Natural killer cell treated with Interleukin-12 subunit alpha and Interleukin-12 subunit beta and Interleukin-15 and Interleukin-18, amount 100 ng/mL, for 72 hours (primary cell): Measurements from ENCODE around the gene LYPD3. TPM values are rescaled to one million over a fixed set of nuclear protein-coding genes. Genes with fewer than 3 reads are reported as not detected.
A peak's percentile ranks its signal among the peaks of the same experiment; 100 is the strongest.

Experiments
- ATAC-seq, 2 donors: fragments of 150-1000 bp; cut with Tn5 transposase in 1 of 2; sonication (Bioruptor Pico), chemical (Tn5 transposase) in 1 of 2; 2 replicates each; pipeline ENCODE4 v1.10.0; 2021
- DNase-seq: peaks from one replicate; pipeline ENCODE4 v3.0.0; 2022; ENCODE audit warnings: low spot score
- H3K27ac Mint-ChIP-seq, 2 donors: 1 replicate in 1 of 2; 2 replicates in 1 of 2; pipeline ENCODE4 v1.8.0; 2022; ENCODE audit warnings: mixed read lengths in 2 of 2, mild to moderate bottlenecking in 1 of 2, moderate library complexity in 1 of 2
- H3K27me3 Mint-ChIP-seq, 2 donors: 1 replicate in 1 of 2; 2 replicates in 1 of 2; pipeline ENCODE4 v1.8.0; 2022; ENCODE audit warnings: mixed read lengths in 2 of 2
- H3K36me3 Mint-ChIP-seq: one replicate; pipeline ENCODE4 v1.8.0; 2022; ENCODE audit warnings: mixed read lengths
- H3K4me1 Mint-ChIP-seq, 2 donors: 1 replicate in 1 of 2; 2 replicates in 1 of 2; pipeline ENCODE4 v1.8.0; 2022; ENCODE audit warnings: low read depth in 2 of 2, mixed read lengths in 2 of 2, mild to moderate bottlenecking in 1 of 2
- H3K4me3 Mint-ChIP-seq: one replicate; pipeline ENCODE4 v1.8.0; 2022; ENCODE audit warnings: mixed read lengths
- H3K9me3 Mint-ChIP-seq: 2 replicates; pipeline ENCODE4 v1.8.0; 2022; ENCODE audit warnings: mixed read lengths
- total RNA-seq, 2 donors: library from RNA; stranded (reverse); gene quantifications; one replicate each; pipeline ENCODE4 v1.2.3, GENCODE V29; 2022

LYPD3 gene
- total RNA-seq, 2 donors from 2014 or later: not detected

DNA sequence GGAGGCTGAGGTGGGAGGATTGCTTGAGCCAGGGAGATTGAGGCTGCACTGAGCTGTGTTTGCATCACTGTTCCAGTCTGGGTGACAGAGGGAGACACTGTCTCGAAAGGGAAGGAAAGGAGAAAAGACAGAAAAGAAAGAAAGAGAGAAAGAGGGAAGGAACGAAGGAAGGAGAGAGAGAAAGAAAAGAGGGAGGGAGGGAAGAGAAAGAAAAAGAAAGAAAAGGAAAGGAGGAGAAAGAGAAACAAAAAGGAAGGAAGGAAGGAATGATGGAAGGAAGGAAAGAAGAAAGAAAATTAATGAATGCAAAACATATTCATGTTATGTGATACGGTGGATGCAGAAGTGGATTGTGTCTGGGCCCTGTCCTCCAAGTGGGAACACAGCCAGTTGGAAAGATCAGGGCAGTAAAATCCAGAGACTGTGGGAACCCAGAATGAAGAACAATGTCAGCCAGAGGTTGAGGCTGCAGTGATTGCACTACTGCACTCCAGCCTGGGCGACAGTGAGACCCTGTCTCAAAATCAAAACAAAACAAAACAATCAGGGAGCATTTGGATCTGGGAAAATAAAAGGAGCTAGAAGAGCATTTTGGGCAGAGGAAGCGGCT is 32.9 kb upstream of the LYPD3 start:
- Mint-ChIP-seq H3K9me3 (no peaks in the 10 kb centered on the region), H3K4me1 (peaks cover 7 to 12% of the 10 kb centered on the region in 2 donors), H3K36me3 (peaks cover 6% of the 10 kb centered on the region)

DNA sequence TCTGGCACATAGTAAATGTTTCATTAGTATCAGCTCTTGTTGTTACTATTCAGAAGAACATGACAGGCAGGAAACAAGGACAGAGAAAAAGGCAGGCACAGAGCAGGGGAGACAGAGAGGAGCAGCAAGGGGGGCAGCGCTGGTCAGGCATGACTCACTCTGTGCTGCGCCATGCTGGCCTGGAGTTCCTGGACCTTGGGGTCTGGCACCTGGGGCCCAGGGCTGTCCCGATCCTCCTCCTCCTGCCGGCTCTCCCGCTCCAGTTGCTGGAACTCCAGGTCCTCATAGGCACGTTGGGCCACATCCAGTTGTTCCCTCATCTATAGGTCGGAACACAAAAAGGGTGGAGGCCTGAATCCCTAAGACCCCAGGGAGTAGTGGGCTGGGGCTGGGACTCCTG is 31.6 kb upstream of the LYPD3 start:
- no peak overlapping the region for H3K4me3 Mint-ChIP-seq
- ATAC-seq (no peak), DNase-seq (no peak)
- no peak overlapping the region for H3K27ac Mint-ChIP-seq
- H3K27me3 Mint-ChIP-seq: no peaks in the 10 kb centered on the region
- H3K36me3 Mint-ChIP-seq: peaks cover 6% of the 10 kb centered on the region
- H3K4me1 Mint-ChIP-seq: peaks cover 0 to 5% of the 10 kb centered on the region in 2 donors
- no peaks in the 10 kb centered on the region for H3K9me3 Mint-ChIP-seq

More for the DNA sequence above, 32.9 kb upstream of the LYPD3 start:
- Mint-ChIP-seq H3K27me3 (no peaks in the 10 kb centered on the region), H3K27ac (peak overlapping the region in 1 of 2 donors; percentile 47), H3K4me3 (no peak overlapping the region)
- no peak for DNase-seq
- ATAC-seq: no peak

DNA sequence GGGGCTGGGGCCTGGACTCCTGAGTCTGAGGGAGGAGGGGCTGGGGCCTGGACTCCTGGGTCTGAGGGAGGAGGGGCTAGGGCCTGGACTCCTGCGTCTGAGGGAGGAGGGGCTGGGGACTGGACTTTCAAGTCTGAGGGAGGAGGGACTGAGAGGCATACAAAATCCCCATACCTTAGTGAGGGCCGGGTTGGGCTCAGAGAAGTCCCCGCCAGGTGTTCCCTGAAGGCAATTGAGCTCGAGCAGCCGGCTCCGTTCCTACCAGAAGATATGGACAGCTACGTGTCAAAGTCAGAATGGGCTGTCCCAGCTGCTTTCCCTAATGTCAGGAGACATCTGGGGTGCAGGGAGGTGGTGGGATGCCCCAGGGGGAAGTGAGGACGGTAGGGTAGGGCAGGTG is 29.7 kb upstream of the LYPD3 start:
- DNase-seq (no peak), ATAC-seq (no peak)
- Mint-ChIP-seq H3K27ac (no peak overlapping the region), H3K36me3 (peaks cover 6% of the 10 kb centered on the region), H3K4me3 (no peak overlapping the region), H3K4me1 (peaks cover 0 to 3% of the 10 kb centered on the region in 2 donors), H3K9me3 (no peaks in the 10 kb centered on the region), H3K27me3 (no peaks in the 10 kb centered on the region)

DNA sequence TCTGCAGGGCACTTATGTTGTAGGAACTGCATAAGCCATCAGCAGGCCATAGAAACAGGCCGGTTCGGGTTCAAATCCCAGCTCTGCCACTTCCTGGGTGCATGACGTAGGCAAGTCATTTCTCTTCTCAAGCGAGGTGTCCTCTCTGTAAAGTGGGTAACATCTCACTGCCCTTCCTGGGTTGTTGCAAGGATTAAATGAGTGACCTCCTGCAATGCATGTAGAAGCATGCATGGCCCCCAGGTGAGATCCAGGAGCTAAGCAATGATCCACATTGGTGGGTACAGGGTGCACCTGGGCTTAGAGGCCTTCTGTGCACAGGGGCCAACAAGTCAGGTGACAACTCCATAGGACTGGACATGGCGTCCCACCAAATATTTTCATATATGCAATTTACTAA is 25.4 kb upstream of the LYPD3 start:
- DNase-seq (no peak), ATAC-seq (no peak)
- H3K36me3 Mint-ChIP-seq: no peaks in the 10 kb centered on the region
- H3K4me3 Mint-ChIP-seq: no peak overlapping the region
- H3K27ac Mint-ChIP-seq: no peak overlapping the region
- no peaks in the 10 kb centered on the region for H3K27me3 Mint-ChIP-seq
- H3K4me1 Mint-ChIP-seq: no peaks in the 10 kb centered on the region
- no peaks in the 10 kb centered on the region for H3K9me3 Mint-ChIP-seq

DNA sequence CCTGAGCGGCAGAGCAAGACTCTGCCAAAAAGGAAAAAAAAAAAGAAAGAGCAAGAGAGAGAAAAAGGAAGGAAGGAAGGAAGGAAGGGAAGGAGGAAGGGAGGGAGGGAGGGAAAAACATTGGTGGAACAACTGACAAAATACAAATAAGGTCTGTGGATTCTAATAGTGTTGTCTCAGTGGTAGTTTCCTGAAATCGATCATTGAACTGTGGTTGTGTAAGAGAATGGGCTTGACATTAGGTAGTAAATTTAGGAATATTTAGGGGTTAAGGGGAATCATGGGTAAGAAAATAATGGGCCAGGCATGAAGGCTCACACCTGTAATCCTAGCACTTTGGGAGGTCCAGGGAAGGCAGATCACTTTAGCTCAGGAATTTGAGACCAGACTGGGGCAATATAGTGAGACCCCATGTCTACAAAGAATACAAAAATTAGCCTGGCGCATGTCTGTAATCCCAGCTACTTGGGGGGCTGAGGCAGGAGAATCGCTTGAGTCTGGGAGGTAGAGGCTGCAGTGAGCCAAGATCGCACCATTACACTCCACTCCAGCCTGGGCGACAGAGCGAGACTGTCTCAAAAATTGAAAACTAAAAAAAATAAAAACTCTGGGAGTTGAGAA is 24.7 kb upstream of the LYPD3 start:
- DNase-seq (no peak), ATAC-seq (no peak)
- Mint-ChIP-seq H3K4me3 (no peak overlapping the region), H3K9me3 (no peaks in the 10 kb centered on the region), H3K4me1 (no peaks in the 10 kb centered on the region), H3K36me3 (no peaks in the 10 kb centered on the region), H3K27me3 (no peaks in the 10 kb centered on the region), H3K27ac (no peak overlapping the region)

DNA sequence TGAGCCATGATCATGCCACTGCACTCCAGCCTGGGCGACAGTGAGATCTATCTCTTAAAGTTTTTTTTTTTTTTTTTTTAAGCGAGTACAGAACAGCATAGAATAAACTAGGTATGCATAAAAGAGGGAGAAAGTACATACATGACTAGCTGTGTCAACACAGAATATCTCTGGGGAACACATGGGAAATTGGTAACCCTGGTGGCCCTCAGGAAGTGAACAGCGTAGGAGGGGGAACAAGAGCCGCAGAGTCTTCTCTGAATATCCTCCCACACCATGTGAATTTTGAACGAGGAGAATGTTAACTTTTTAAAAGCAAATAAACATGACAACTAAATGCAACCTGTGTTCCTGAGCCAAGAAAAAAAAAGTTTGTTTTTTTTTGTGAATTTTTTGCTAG is 23.9 kb upstream of the LYPD3 start:
- no peak overlapping the region for H3K27ac Mint-ChIP-seq
- H3K27me3 Mint-ChIP-seq: no peaks in the 10 kb centered on the region
- H3K4me3 Mint-ChIP-seq: no peak overlapping the region
- DNase-seq (no peak), ATAC-seq (no peak)
- H3K4me1 Mint-ChIP-seq: no peaks in the 10 kb centered on the region
- H3K36me3 Mint-ChIP-seq: no peaks in the 10 kb centered on the region
- no peaks in the 10 kb centered on the region for H3K9me3 Mint-ChIP-seq

DNA sequence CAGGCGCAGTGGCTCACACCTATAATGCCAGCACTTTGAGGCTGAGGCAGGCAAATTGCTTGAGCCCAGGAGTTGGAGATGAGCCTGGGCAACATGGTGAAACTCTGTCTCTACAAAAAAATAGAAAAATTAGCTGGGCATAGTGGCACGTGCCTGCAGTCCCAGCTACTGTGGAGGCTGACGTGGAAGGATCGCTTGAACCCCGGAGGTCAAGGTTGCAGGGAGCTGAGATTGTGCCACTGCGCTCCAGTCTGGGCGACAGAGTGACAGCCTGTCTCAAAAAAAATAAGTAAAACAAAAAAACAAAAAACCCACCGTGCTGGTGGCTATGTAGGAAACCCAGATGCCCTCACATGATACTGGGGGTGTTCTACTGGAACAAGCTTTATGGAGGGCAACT is 22.8 kb upstream of the LYPD3 start:
- no peak for DNase-seq
- ATAC-seq: no peak

DNA sequence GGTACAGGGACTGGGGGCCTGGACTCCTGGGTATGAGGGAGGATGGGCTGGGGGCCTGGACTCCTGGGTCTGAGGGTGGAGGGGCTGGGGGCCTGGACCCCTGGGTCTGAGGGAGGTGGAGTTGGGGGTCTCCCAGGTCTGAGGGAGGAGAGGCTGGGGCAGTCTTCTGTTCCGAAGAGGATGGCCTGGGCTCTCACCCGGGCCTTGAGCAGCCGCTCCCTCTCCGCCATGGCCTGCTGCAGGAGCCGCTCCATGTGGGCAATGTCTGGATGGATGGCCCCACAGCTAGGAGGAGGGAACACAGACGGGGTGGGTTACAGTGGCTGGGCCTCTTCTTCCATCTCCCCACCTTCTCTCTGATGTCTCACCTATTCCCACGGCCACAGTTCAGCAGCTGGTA is 21.0 kb upstream of the LYPD3 start:
- no peak overlapping the region for H3K27ac Mint-ChIP-seq
- H3K27me3 Mint-ChIP-seq: no peaks in the 10 kb centered on the region
- H3K9me3 Mint-ChIP-seq: no peaks in the 10 kb centered on the region
- H3K4me3 Mint-ChIP-seq: no peak overlapping the region
- ATAC-seq: no peak
- no peaks in the 10 kb centered on the region for H3K4me1 Mint-ChIP-seq
- no peak for DNase-seq
- no peaks in the 10 kb centered on the region for H3K36me3 Mint-ChIP-seq

More for the DNA sequence above, 22.8 kb upstream of the LYPD3 start:
- Mint-ChIP-seq H3K9me3 (no peaks in the 10 kb centered on the region), H3K27ac (no peak overlapping the region), H3K36me3 (no peaks in the 10 kb centered on the region), H3K4me3 (no peak overlapping the region), H3K4me1 (no peaks in the 10 kb centered on the region), H3K27me3 (no peaks in the 10 kb centered on the region)

DNA sequence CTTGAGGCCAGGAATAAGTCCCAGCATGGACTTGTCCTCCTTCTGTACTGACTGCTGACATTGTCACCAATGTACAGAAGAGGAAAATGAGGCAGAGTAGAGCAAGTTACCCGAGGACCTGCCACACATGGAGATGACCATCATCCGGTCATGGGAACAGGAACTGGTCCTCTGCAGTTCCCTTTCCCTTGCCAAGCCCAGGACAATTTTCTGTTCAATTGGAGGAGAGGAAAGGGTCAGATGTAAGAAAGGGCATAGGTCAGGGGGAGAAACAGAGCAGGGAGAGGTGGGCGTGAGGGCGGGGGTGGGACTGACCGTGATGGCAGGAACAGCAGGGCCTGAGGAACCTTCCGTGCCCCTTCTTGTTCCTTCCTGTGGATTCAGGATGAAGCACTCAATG is 20.5 kb upstream of the LYPD3 start:
- Mint-ChIP-seq H3K4me3 (no peak overlapping the region), H3K4me1 (no peaks in the 10 kb centered on the region)

DNA sequence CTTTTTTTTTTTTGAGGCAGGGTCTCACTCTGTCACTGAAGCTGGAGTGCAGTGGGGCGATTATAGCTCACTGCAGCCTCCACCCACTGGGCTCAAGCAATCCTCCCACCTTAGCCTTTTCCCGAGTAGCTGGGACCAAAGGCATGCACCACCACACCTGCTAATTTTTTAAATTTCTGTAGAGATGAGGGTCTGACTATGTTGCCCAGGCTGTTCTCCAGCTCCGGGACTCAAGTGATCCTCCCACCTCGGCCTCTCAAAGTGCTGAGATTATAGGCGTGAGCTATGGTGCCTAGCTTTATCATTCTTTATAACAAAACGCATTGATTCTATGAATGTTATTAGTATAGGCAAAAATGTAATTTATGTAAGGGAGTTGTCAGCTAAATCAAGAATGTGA is 17.9 kb upstream of the LYPD3 start:
- Mint-ChIP-seq H3K27me3 (no peaks in the 10 kb centered on the region), H3K4me1 (no peaks in the 10 kb centered on the region), H3K36me3 (no peaks in the 10 kb centered on the region), H3K27ac (no peak overlapping the region), H3K4me3 (no peak overlapping the region), H3K9me3 (no peaks in the 10 kb centered on the region)
- ATAC-seq (no peak), DNase-seq (no peak)

More for the DNA sequence above, 20.5 kb upstream of the LYPD3 start:
- no peaks in the 10 kb centered on the region for H3K36me3 Mint-ChIP-seq
- no peaks in the 10 kb centered on the region for H3K9me3 Mint-ChIP-seq
- ATAC-seq: no peak
- no peaks in the 10 kb centered on the region for H3K27me3 Mint-ChIP-seq
- no peak for DNase-seq
- H3K27ac Mint-ChIP-seq: no peak overlapping the region

DNA sequence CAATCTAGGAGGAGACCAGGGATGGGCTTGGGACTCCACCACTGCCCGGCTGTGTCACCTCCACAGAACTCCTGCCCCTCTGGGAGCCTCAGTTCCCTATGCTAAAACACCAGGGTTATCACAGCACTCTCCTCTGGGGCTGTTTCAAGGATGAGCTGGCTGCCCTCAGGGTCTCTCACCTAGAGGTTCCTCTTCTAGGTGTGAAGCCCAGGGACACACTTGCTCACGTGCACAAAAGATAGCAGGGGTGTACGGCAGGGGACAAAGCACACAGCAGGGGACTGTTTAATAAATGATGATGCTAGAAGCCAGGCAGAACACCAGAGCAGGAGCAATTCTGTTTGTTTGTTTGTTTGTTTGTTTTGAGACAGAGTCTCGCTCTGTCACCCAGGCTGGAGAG is 16.8 kb upstream of the LYPD3 start:
- no peak for ATAC-seq
- Mint-ChIP-seq H3K4me3 (no peak overlapping the region), H3K27ac (no peak overlapping the region)

DNA sequence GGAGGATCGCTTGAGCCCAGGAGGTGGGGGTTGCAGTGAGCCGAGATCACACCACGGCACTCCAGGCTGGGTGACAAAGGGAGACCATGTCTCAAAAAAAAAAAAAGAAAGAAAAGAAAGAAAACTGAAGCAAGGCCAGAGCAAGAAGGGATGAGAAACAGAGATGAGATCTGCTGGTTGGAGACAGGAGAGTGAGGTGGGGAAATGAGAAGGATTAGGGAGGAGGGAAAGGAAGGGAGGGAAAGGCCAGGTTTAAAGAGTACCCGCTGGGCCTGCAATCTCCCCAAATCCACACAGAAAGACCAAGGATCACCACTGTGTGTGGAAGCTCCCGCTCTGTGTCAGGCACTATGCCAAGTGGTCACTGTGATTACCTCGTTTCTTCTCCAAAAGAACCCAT is 16.3 kb upstream of the LYPD3 start:
- no peak overlapping the region for H3K4me3 Mint-ChIP-seq
- no peaks in the 10 kb centered on the region for H3K27me3 Mint-ChIP-seq

More for the DNA sequence above, 16.8 kb upstream of the LYPD3 start:
- H3K36me3 Mint-ChIP-seq: no peaks in the 10 kb centered on the region
- H3K27me3 Mint-ChIP-seq: no peaks in the 10 kb centered on the region
- no peak for DNase-seq
- H3K9me3 Mint-ChIP-seq: no peaks in the 10 kb centered on the region
- no peaks in the 10 kb centered on the region for H3K4me1 Mint-ChIP-seq

DNA sequence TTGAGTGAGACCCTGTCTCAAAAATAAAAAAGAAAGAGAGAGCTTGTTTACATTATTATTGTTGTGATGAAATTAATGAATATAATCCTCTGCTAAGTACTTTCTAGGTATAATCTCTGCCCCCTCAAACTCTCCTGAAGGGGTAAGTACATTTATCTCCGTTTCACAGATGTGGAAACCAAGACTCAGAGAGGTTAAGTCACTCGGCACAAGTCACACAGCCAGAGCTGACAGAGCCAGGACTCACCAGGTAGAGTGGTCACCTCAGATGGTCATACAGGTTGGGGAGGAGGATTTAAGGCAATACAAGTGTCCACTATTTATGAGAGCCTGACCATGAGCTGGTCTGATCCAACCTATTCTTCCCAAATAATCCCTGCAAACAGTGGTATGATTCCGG is 15.2 kb upstream of the LYPD3 start:
- Mint-ChIP-seq H3K4me1 (peaks cover under 1 to 3% of the 10 kb centered on the region in 2 donors), H3K9me3 (peaks cover under 1% of the 10 kb centered on the region), H3K27ac (no peak overlapping the region), H3K27me3 (no peaks in the 10 kb centered on the region), H3K4me3 (no peak overlapping the region), H3K36me3 (no peaks in the 10 kb centered on the region)
- no peak for ATAC-seq
- DNase-seq: no peak

More for the DNA sequence above, 16.3 kb upstream of the LYPD3 start:
- no peak for ATAC-seq
- Mint-ChIP-seq H3K27ac (no peak overlapping the region), H3K9me3 (no peaks in the 10 kb centered on the region), H3K36me3 (no peaks in the 10 kb centered on the region), H3K4me1 (no peaks in the 10 kb centered on the region)
- no peak for DNase-seq

DNA sequence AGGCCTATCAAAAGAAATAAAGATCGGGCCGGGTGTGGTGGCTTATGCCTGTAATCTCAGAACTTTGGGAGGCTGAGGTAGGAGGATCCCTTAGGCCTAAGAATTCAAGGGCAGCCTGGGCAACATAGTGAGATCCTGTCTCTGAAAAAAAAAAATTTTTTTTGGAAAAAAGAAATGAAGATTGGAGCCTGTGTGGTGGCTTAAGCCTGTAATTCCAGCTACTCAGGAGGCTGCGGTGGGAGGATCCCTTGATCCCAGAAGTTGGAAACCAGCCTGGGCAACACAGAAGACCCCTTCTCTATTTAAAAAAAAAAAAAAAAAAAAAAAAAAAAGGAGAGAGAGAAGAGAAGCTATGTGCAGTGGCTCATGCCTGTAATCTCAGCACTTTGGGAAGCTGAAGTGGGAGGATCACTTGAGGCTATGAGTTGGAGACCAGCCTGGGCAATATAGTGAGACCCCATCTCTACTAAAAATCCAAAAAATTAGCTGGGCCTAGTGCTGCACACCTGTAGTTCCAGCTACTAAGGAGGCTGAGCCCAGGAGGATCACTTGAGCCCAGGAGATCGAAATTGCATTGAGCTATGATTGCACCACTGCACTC is 14.7 kb upstream of the LYPD3 start:
- H3K4me3 Mint-ChIP-seq: no peak overlapping the region
- ATAC-seq: no peak
- DNase-seq: no peak
- no peaks in the 10 kb centered on the region for H3K27me3 Mint-ChIP-seq
- H3K9me3 Mint-ChIP-seq: peaks cover 3% of the 10 kb centered on the region
- H3K36me3 Mint-ChIP-seq: no peaks in the 10 kb centered on the region
- H3K4me1 Mint-ChIP-seq: peaks cover 5 to 8% of the 10 kb centered on the region in 2 donors
- H3K27ac Mint-ChIP-seq: no peak overlapping the region
